ENCODE results near the gene ZNF592.

The ZNF592 gene

GRCh38 chr15:84784262-84784661, 35.9 kb downstream of the ZNF592 start:
- TF ChIP-seq POLR2AphosphoS5 (IDR thresholded peaks at IDR 0.05; ENCODE audit: low read depth) (no peak; the same call in 1 of the 2 replicates), SPI1 (IDR thresholded peaks at IDR 0.05; ENCODE audit: borderline replicate concordance, low read depth) (no peak), GABPA (IDR thresholded peaks at IDR 0.05; ENCODE audit: low read depth) (no peak)
- DNase-seq (ENCODE audit: low read depth in 1 of 2, low spot score in 1 of 2): no peak
- H3K27me3 ChIP-seq (ENCODE audit: insufficient read depth, poor library complexity, severe bottlenecking): no peaks in the 10 kb centered on the region

GRCh38 chr15:84785053-84785452, 36.7 kb downstream of the ZNF592 start:
- DNase-seq (ENCODE audit: low read depth in 1 of 2, low spot score in 1 of 2): peak in 1 of 2 experiments; percentile 23
- Histone ChIP-seq H3K27me3 (ENCODE audit: insufficient read depth, poor library complexity, severe bottlenecking) (no peaks in the 10 kb centered on the region), H3K27ac (replicated peaks) (peak overlapping the region; percentile 29; the same call in 1 of the 2 replicates), H3K4me3 (replicated peaks; ENCODE audit: insufficient read depth, low read length) (no peak overlapping the region)
- TF ChIP-seq SPI1 (IDR thresholded peaks at IDR 0.05; ENCODE audit: borderline replicate concordance, low read depth) (no peak), REST (IDR thresholded peaks at IDR 0.05; ENCODE audit: insufficient replicate concordance, low read depth) (no peak), CTCF (IDR thresholded peaks at IDR 0.05; ENCODE audit: insufficient read depth, low read length) (no peak), POLR2AphosphoS5 (IDR thresholded peaks at IDR 0.05; ENCODE audit: low read depth) (no peak), GABPA (IDR thresholded peaks at IDR 0.05; ENCODE audit: low read depth) (no peak)

More at GRCh38 chr15:84784262-84784661, 35.9 kb downstream of the ZNF592 start:
- no peak overlapping the region for H3K4me3 ChIP-seq (replicated peaks; ENCODE audit: insufficient read depth, low read length)
- H3K27ac ChIP-seq (replicated peaks): no peak overlapping the region

- Histone ChIP-seq H3K4me3 (replicated peaks; ENCODE audit: insufficient read depth, low read length) (no peak overlapping the region), H3K27me3 (ENCODE audit: insufficient read depth, poor library complexity, severe bottlenecking) (no peaks in the 10 kb centered on the region), H3K27ac (replicated peaks) (no peak overlapping the region)
- DNase-seq (ENCODE audit: low read depth in 1 of 2, low spot score in 1 of 2): no peak
- TF ChIP-seq REST (IDR thresholded peaks at IDR 0.05; ENCODE audit: insufficient replicate concordance, low read depth): no peak
- no peak for TF ChIP-seq CTCF (IDR thresholded peaks at IDR 0.05; ENCODE audit: insufficient read depth, low read length)
- no peak for TF ChIP-seq SPI1 (IDR thresholded peaks at IDR 0.05; ENCODE audit: borderline replicate concordance, low read depth)
- TF ChIP-seq POLR2AphosphoS5 (IDR thresholded peaks at IDR 0.05; ENCODE audit: low read depth): no peak
- no peak for TF ChIP-seq GABPA (IDR thresholded peaks at IDR 0.05; ENCODE audit: low read depth)
These were observed 40.1 kb downstream of the ZNF592 start for GRCh38 chr15:84788500-84788899.

GRCh38 chr15:84789762-84790161, 41.4 kb downstream of the ZNF592 start:
- H3K27ac ChIP-seq (replicated peaks): no peak overlapping the region
- DNase-seq (ENCODE audit: low read depth in 1 of 2, low spot score in 1 of 2): no peak
- no peak overlapping the region for H3K4me3 ChIP-seq (replicated peaks; ENCODE audit: insufficient read depth, low read length)
- no peaks in the 10 kb centered on the region for H3K27me3 ChIP-seq (ENCODE audit: insufficient read depth, poor library complexity, severe bottlenecking)
- TF ChIP-seq CTCF (IDR thresholded peaks at IDR 0.05; ENCODE audit: insufficient read depth, low read length): no peak
- TF ChIP-seq SPI1 (IDR thresholded peaks at IDR 0.05; ENCODE audit: borderline replicate concordance, low read depth): no peak
- TF ChIP-seq REST (IDR thresholded peaks at IDR 0.05; ENCODE audit: insufficient replicate concordance, low read depth): no peak
- TF ChIP-seq GABPA (IDR thresholded peaks at IDR 0.05; ENCODE audit: low read depth): no peak
- TF ChIP-seq POLR2AphosphoS5 (IDR thresholded peaks at IDR 0.05; ENCODE audit: low read depth): no peak

Data from HL-60 (cell line).